VCaP (cell line): ENCODE results near the gene ILKAP.

Experiments
- H3K27ac ChIP-seq: fragments of 450-650 bp; 2 replicates; pipeline ENCODE4 v1.5.1; 2017
- TF ChIP-seq, protein P1 (sequence below): fragments of 450-650 bp; conservative IDR thresholded peaks from 2 replicates; pipeline ENCODE4 v1.5.1; 2017; ENCODE audit warnings: mild to moderate bottlenecking, moderate library complexity

ILKAP gene

DNA sequence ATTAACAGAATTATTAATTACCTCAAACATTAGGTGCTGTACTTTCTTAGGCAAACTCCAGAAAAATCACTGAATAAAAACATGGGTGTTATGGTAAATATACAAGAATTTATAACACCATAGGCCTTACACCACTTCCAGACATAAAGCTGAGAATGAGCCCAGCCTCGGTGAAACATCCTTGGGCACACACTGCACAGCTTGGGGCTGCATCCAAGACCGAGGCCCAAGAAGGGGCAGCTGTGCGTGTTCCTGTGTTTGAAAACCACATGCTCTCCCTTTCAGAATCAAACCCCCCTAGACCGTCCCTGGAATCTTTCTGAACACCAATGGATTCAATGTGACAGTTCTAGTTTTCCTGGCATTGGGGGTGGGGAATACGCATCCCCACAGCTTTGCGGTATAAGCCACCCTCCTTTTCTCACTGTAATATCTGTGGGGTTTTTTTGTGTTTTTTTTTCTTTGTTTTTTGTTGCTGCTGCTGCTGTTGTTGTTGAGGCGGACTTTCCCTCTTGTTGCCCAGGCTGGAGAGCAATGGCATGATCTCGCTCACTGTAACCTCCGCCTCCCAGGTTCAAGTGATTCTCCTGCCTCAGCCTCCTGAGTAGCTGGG is 31.8 kb downstream of the ILKAP start:
- H3K27ac ChIP-seq, result peak overlapping the region; percentile 90
- TF ChIP-seq, protein P1, sequence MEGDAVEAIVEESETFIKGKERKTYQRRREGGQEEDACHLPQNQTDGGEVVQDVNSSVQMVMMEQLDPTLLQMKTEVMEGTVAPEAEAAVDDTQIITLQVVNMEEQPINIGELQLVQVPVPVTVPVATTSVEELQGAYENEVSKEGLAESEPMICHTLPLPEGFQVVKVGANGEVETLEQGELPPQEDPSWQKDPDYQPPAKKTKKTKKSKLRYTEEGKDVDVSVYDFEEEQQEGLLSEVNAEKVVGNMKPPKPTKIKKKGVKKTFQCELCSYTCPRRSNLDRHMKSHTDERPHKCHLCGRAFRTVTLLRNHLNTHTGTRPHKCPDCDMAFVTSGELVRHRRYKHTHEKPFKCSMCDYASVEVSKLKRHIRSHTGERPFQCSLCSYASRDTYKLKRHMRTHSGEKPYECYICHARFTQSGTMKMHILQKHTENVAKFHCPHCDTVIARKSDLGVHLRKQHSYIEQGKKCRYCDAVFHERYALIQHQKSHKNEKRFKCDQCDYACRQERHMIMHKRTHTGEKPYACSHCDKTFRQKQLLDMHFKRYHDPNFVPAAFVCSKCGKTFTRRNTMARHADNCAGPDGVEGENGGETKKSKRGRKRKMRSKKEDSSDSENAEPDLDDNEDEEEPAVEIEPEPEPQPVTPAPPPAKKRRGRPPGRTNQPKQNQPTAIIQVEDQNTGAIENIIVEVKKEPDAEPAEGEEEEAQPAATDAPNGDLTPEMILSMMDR, result no peak

DNA sequence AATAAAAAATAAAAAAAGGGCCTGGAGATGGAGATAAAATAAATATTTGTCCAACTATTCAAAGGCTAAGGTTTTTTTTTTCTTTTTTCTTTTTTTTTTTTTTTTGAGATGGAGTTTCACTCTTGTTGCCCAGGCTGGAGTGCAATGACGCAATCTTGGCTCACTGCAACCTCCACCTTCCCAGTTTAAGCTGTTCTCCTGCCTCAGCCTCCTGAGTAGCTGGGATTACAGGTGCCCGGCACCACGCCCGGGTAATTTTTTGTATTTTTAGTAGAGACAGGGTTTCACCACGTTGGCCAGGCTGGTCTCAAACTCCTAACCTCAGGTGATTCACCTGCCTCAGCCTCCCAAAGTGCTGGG is 32.4 kb downstream of the ILKAP start:
- peak overlapping the region; percentile 90 for H3K27ac ChIP-seq

DNA sequence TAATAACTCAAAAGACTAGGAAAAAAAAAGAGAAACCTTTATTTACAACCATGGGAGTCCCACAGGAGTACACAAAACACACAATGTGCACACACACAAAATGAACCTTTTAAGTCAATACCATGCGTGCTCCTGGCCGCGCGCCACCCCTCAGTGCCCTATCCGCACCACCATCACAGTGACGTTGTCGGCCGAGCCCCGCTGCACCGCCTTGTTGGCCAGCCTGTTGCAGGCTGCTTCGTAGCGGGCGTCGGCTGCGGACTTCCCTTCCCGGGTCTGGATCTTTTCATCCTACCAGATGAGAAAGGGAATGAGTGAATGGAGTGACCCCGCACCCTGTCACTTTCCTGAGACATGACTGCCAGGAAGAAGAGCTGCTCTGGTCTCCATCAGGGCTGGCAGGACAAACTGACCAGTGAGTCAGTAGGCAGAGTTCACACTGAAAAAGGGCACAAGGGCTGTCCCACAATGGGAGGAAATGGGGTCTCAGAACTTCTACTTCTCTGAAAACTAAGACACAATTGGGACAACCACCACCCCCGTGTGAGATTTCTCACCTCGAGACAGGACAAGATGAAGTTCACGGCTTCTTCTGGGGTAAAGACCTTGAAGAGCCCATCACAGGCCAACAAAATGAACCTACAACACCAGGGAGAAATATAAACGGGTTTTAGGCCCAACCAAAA is 33.0 kb downstream of the ILKAP start:
- TF ChIP-seq, protein P1, result no peak
- H3K27ac ChIP-seq, result peak overlapping the region; percentile 90

DNA sequence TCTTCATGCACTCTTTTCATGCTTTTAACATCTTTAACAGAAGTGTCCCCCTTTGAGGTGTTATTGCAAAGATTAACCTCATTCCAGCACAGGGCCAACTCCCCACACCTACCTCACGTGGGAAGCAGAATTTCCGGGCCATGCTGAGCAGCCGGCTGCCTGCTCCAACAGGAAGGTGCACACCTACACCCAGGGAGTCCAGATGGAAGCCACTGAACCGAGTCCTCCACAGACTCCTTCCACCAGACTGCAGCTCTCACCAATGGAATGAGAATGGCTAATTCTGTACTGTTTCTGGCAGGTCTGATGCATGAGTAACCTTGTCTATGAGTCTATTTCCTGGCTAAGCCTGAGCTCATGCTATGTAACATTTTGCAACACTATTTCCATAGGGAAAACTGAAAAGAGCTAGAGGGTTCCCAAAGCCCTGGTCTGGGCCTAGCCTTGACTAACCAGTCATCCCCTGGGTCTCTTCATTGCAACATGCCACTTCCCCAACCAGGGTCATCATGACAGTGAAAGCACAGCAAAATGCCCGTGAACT is 33.7 kb downstream of the ILKAP start:
- TF ChIP-seq, protein P1, result no peak
- peak overlapping the region; percentile 90 for H3K27ac ChIP-seq

DNA sequence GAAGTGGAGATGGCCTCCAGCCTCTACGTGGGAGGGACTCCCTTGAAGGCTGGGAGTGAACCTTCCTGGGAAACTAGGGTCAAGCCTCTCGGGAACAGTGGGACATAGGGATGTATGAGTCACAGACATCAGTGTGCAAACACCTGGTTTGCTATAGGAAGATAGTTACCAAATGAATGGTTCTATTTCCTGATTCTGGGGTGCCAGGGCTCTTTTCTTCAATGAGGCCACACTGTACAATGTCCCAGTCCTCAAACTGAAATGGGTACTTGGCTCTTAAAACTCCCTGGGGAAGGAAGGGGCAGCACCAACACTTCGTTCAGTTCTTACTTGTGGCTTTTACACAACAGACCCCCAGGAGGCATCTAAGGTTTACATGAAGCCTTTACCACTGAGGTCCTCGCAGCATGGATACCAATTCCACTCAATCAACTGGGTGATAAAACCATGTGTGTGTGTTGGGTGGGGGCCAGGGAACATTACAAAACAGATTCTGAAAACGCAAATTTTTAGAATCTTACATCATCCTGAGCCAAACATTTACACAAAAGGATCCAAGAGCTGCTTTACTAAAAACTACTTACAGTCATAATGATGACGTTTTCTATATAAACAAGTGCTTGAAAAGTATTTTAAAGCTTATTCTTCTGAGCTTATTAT is 34.3 kb downstream of the ILKAP start:
- TF ChIP-seq, protein P1, result no peak
- H3K27ac ChIP-seq, result peak overlapping the region; percentile 90

DNA sequence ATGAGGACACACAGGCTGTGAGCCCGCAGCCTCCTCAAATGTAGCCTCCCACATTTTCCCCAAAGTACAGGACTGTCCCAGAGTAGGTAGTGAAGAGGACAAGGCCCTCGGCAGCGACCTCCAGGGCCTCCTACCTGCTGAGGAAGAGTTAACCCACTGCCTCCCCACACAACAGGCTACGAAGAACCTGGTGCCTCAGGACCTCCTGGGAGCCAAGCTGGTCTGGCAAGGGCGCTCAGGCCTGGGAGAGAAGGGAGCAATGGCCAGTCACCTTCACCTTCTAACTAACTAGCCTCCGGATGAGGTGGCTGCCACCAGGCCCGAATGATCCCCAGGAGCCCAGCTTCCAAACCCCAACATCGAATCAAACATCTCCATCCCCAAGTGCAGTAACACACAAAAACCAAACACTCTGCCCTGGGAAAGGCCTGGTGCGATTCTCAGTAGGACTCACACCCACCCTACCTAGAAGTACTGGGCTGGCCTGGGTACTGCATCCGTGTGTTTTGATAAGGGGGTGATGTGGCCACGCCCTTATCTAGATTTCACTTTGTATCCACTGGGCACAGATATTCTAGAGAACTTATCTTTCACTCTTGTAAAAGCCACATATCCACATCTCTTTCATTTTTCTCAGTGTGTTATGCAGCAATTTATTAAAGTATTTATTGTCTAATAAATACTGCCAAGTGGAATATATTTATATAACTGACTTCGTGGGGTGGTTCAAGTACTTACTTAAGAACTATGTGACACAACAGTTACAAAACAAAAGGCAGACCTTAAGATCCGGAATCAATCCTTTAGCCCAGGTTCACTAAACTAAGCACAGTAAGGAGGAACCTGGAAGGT is 35.1 kb downstream of the ILKAP start:
- peak overlapping the region; percentile 90 for H3K27ac ChIP-seq

DNA sequence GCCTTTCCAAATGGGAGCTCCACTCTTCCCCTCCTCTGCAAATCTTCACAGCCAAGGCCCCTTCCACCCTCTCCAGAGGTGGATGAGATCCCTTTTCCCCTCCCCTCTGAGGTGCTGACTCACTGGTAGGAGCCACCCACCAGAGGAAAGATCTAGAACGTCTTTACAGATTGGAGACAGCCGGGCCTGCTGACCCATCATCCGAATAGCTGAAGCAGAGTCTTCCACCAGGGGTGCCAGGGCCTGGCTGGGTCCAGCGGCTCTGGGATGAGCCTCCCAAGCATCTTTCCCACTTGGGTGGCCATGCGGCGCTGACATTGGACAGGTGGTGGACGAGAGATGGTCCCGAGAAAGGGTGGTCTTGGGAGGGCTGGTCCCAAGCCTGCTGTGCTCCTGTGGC is 35.7 kb downstream of the ILKAP start:
- peak overlapping the region; percentile 90 for H3K27ac ChIP-seq
- TF ChIP-seq, protein P1, result no peak

More for the DNA sequence above, 35.1 kb downstream of the ILKAP start:
- TF ChIP-seq, protein P1, result no peak
